ENCODE measurements around the gene RBCK1.

The RBCK1 gene

DNA sequence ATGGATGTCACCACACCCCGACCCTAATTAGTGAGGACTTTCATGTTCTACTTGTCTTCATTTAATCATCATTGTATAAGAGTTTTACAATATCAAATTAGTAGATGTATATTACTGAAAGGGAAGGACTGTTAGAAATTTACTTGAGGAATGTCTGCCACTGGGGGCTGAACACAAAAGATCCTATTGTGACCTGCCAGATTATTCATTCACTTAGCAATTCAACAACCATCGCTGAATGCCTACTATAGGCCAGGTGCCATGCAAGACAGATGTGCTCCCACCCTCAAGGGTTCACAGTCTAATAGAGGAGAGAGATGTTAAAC, 8.0 kb upstream of the RBCK1 start:
- H3K79me2 ChIP-seq = no peaks in the 10 kb centered on the region
- H3K36me3 ChIP-seq (ENCODE audit: control insufficient read depth, insufficient read depth, low read length) = no peaks in the 10 kb centered on the region
- TF ChIP-seq, protein P1, sequence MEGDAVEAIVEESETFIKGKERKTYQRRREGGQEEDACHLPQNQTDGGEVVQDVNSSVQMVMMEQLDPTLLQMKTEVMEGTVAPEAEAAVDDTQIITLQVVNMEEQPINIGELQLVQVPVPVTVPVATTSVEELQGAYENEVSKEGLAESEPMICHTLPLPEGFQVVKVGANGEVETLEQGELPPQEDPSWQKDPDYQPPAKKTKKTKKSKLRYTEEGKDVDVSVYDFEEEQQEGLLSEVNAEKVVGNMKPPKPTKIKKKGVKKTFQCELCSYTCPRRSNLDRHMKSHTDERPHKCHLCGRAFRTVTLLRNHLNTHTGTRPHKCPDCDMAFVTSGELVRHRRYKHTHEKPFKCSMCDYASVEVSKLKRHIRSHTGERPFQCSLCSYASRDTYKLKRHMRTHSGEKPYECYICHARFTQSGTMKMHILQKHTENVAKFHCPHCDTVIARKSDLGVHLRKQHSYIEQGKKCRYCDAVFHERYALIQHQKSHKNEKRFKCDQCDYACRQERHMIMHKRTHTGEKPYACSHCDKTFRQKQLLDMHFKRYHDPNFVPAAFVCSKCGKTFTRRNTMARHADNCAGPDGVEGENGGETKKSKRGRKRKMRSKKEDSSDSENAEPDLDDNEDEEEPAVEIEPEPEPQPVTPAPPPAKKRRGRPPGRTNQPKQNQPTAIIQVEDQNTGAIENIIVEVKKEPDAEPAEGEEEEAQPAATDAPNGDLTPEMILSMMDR (IDR thresholded peaks at IDR 0.05) = no peak
- H3K4me1 ChIP-seq = peaks cover 10% of the 10 kb centered on the region
- no peak overlapping the region for H3K4me3 ChIP-seq (ENCODE audit: low read depth, low read length)
- H3K27ac ChIP-seq = no peak overlapping the region
- no peaks in the 10 kb centered on the region for H3K9me3 ChIP-seq (ENCODE audit: control insufficient read depth, low read length)
- H2AFZ ChIP-seq = peak overlapping the region; percentile 76
- H3K4me2 ChIP-seq (ENCODE audit: low read length) = no peak overlapping the region
- no peaks in the 10 kb centered on the region for H3K27me3 ChIP-seq (ENCODE audit: control insufficient read depth, insufficient read depth, low read length)
- H3K9ac ChIP-seq = no peak overlapping the region

DNA sequence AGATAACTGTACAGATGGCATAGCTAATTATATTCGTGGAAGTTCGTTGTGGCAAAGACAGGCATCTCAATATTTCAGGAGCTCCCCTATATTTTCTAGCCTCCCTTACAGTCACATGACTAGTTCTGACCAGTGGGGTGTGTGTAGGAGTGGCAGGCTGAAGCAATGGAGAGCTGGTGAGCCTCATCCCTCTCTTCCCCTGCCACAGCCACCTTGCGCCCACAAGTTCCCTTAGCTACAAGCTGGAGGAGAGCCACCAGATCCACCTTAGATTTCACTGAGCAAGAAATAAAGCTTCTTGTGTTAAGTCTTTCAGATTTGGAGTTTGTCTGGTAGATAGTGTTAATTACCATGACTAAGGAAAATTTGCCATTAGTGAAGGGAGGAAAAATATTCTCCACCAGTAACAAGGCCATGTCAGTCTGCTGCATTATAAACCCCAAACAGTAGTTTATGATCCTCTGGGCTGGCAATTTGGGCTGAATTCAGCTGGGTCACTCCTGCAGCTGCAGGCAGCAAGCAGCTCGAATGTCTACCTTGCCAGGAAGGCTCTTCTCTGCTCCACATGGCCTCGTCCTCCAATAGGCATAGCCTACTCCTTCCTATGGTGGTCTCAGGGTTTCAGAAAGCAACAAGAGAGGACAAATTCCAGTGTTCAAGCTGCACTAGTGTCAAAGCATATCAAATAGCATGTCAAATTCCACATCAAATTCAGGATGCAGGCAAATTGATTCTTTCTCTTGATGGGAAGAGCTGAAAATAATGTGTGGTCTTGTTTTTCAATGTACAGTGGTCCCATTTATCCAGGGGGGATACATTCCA, 7.4 kb upstream of the RBCK1 start:
- TF ChIP-seq, protein P1 (IDR thresholded peaks at IDR 0.05) = no peak
- Histone ChIP-seq H3K9me3 (ENCODE audit: control insufficient read depth, low read length) (no peaks in the 10 kb centered on the region), H3K4me1 (peaks cover 10% of the 10 kb centered on the region), H3K27me3 (ENCODE audit: control insufficient read depth, insufficient read depth, low read length) (no peaks in the 10 kb centered on the region), H3K79me2 (no peaks in the 10 kb centered on the region), H3K4me3 (ENCODE audit: low read depth, low read length) (no peak overlapping the region), H3K27ac (no peak overlapping the region), H3K4me2 (ENCODE audit: low read length) (no peak overlapping the region), H3K36me3 (ENCODE audit: control insufficient read depth, insufficient read depth, low read length) (no peaks in the 10 kb centered on the region), H3K9ac (no peak overlapping the region), H2AFZ (peak overlapping the region; percentile 76)

DNA sequence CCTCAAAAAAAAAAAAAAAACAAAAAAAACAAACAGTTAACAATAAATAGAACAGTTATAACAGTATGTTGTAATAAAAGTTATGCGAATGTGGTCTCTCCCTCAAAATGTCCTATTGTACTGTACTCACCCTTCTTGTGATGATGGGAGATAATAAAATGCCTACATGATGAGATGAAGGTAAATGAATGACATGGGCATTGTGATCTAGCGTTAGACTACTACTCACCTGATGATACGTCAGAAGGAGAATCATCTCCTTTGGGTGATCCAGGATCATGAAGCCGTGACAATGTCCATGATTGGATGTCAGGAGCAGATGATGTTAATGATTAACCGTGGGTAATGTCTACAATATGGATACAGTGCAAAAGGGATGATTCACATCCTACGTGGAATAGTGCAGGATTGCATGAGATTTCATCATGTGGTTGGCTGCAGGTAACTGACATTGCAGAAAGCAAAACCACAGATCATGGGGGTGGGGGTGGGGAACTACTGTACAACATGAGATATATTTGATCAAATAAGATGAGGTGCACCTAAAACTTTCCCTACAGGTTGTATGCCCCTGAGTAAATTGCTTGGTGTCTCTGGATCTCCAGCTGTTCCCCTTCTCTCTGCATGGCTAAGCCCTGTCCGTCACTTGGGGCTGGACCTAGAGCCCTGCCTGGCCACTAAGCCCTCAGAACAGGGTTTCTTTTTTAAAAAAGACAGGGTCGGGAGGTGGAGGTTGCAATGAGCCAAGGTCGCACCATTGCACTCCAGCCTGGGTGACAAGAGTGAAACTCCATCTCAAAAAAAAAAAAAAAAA, 6.2 kb upstream of the RBCK1 start:
- Histone ChIP-seq H3K36me3 (ENCODE audit: control insufficient read depth, insufficient read depth, low read length) (no peaks in the 10 kb centered on the region), H2AFZ (no peak overlapping the region), H3K9me3 (ENCODE audit: control insufficient read depth, low read length) (no peaks in the 10 kb centered on the region), H3K79me2 (no peaks in the 10 kb centered on the region), H3K4me2 (ENCODE audit: low read length) (no peak overlapping the region), H3K27ac (no peak overlapping the region), H3K4me3 (ENCODE audit: low read depth, low read length) (no peak overlapping the region), H3K27me3 (ENCODE audit: control insufficient read depth, insufficient read depth, low read length) (no peaks in the 10 kb centered on the region), H3K4me1 (peaks cover 10% of the 10 kb centered on the region), H3K9ac (no peak overlapping the region)
- TF ChIP-seq, protein P1 (IDR thresholded peaks at IDR 0.05) = no peak

DNA sequence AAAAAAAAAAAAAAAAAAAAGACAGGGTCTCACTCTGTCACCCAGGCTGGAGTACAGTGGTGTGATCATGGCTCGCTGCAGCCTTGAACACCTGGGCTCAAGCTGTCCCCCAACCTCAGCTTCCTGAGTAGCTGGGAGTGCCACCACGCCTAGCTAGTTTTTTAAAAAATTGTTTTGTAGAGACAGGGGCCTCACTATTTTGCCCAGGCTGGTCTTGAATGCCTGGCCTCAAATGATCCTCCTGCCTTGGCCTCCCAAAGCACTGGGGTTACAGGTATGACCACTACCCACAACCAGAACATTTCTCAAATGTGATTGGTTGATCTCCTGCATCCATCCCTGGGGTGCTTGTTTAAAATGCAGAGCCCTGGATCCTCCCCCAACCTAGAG, 5.6 kb upstream of the RBCK1 start:
- Histone ChIP-seq H3K27ac (no peak overlapping the region), H3K4me3 (ENCODE audit: low read depth, low read length) (no peak overlapping the region), H3K4me1 (peaks cover 14% of the 10 kb centered on the region), H2AFZ (no peak overlapping the region), H3K36me3 (ENCODE audit: control insufficient read depth, insufficient read depth, low read length) (no peaks in the 10 kb centered on the region), H3K79me2 (no peaks in the 10 kb centered on the region), H3K27me3 (ENCODE audit: control insufficient read depth, insufficient read depth, low read length) (no peaks in the 10 kb centered on the region), H3K9ac (no peak overlapping the region), H3K9me3 (ENCODE audit: control insufficient read depth, low read length) (no peaks in the 10 kb centered on the region), H3K4me2 (ENCODE audit: low read length) (no peak overlapping the region)
- TF ChIP-seq, protein P1 (IDR thresholded peaks at IDR 0.05) = no peak

All from parathyroid adenoma (tissue), 2 donors.